Mononuclear cell (primary cell): ENCODE data around the gene GPD1L. TPM values are rescaled to one million over a fixed set of nuclear protein-coding genes. Genes with fewer than 3 reads are reported as not detected.
"Not testable (repeated sequence)": the region's sequence is repeated elsewhere in the genome, so short reads cannot be mapped to it uniquely, and the experiment has no call there.

ENCODE experiments used
- H3K27me3 ChIP-seq: 2 replicates; pipeline ENCODE4 v1.6.0; 2011; ENCODE audit warnings: low read length, control low read depth; ENCODE audit not compliant: insufficient read depth
- H3K4me1 ChIP-seq: 2 replicates; pipeline ENCODE4 v1.5.1; 2011; ENCODE audit warnings: mild to moderate bottlenecking, low read length, control low read depth; ENCODE audit not compliant: insufficient read depth
- H3K4me3 ChIP-seq: 2 replicates; pipeline ENCODE4 v1.5.1; 2011; ENCODE audit warnings: mild to moderate bottlenecking, low read length, moderate library complexity
- H3K9me3 ChIP-seq: 2 replicates; pipeline ENCODE4 v1.5.1; 2011; ENCODE audit warnings: low read depth, mild to moderate bottlenecking, control low read depth, low read length
- total RNA-seq: library from RNA; depleted of rRNA; stranded (reverse); fragments of >200 nt; gene quantifications from one replicate; pipeline ENCODE4 v1.2.3, GENCODE V29; 2012

The GPD1L gene
- total RNA-seq, 1 donor = 16.8 TPM

- Histone ChIP-seq H3K9me3 (no peaks in the 10 kb centered on the region), H3K4me1 (no peaks in the 10 kb centered on the region), H3K4me3 (no peak overlapping the region), H3K27me3 (no peaks in the 10 kb centered on the region)
These were observed 70.7 kb downstream of the GPD1L start for GRCh38 chr3:32176989-32177701.

GRCh38 chr3:32177702-32178198 lies 71.3 kb downstream of the GPD1L start:
- Histone ChIP-seq H3K4me3 (no peak overlapping the region), H3K27me3 (no peaks in the 10 kb centered on the region), H3K9me3 (no peaks in the 10 kb centered on the region), H3K4me1 (no peaks in the 10 kb centered on the region)

- H3K4me3 ChIP-seq = no peak overlapping the region
- no peaks in the 10 kb centered on the region for H3K9me3 ChIP-seq
- no peaks in the 10 kb centered on the region for H3K4me1 ChIP-seq
- H3K27me3 ChIP-seq = no peaks in the 10 kb centered on the region
These were observed 73.8 kb downstream of the GPD1L start for GRCh38 chr3:32180141-32180784.

GRCh38 chr3:32181365-32181764 lies 74.9 kb downstream of the GPD1L start:
- Histone ChIP-seq H3K27me3 (no peaks in the 10 kb centered on the region), H3K4me1 (no peaks in the 10 kb centered on the region), H3K4me3 (no peak overlapping the region), H3K9me3 (no peaks in the 10 kb centered on the region)

- Histone ChIP-seq H3K4me1 (no peaks in the 10 kb centered on the region), H3K4me3 (no peak overlapping the region), H3K27me3 (no peaks in the 10 kb centered on the region), H3K9me3 (no peaks in the 10 kb centered on the region)
These were observed 75.4 kb downstream of the GPD1L start for GRCh38 chr3:32181796-32182195.

- H3K4me1 ChIP-seq = no peaks in the 10 kb centered on the region
- no peak overlapping the region for H3K4me3 ChIP-seq
- H3K27me3 ChIP-seq = peaks cover 2% of the 10 kb centered on the region
- H3K9me3 ChIP-seq = no peaks in the 10 kb centered on the region
These were observed 77.8 kb downstream of the GPD1L start for GRCh38 chr3:32184187-32184730.

- no peak overlapping the region for H3K4me3 ChIP-seq
- H3K4me1 ChIP-seq = no peaks in the 10 kb centered on the region
- no peaks in the 10 kb centered on the region for H3K9me3 ChIP-seq
- H3K27me3 ChIP-seq = peaks cover 2% of the 10 kb centered on the region
These were observed 79.7 kb downstream of the GPD1L start for GRCh38 chr3:32186097-32186496.

GRCh38 chr3:32186876-32187275 lies 80.5 kb downstream of the GPD1L start:
- H3K27me3 ChIP-seq = peaks cover 2% of the 10 kb centered on the region
- no peak overlapping the region for H3K4me3 ChIP-seq
- H3K9me3 ChIP-seq = no peaks in the 10 kb centered on the region
- H3K4me1 ChIP-seq = no peaks in the 10 kb centered on the region

- Histone ChIP-seq H3K9me3 (no peaks in the 10 kb centered on the region), H3K27me3 (peaks cover 2% of the 10 kb centered on the region), H3K4me3 (no peak overlapping the region), H3K4me1 (no peaks in the 10 kb centered on the region)
These were observed 83.3 kb downstream of the GPD1L start for GRCh38 chr3:32189693-32190092.

GRCh38 chr3:32190556-32190955 lies 84.1 kb downstream of the GPD1L start:
- H3K27me3 ChIP-seq, H3K4me1 ChIP-seq, H3K9me3 ChIP-seq, H3K4me3 ChIP-seq: not testable (repeated sequence)

GRCh38 chr3:32193101-32193500 lies 86.7 kb downstream of the GPD1L start:
- no peaks in the 10 kb centered on the region for H3K9me3 ChIP-seq
- H3K27me3 ChIP-seq = peaks cover 5% of the 10 kb centered on the region
- H3K4me1 ChIP-seq = no peaks in the 10 kb centered on the region

GRCh38 chr3:32194653-32195052 lies 88.2 kb downstream of the GPD1L start:
- H3K9me3 ChIP-seq = no peaks in the 10 kb centered on the region

More at GRCh38 chr3:32193101-32193500, 86.7 kb downstream of the GPD1L start:
- H3K4me3 ChIP-seq = no peak overlapping the region

GRCh38 chr3:32195995-32196540 lies 89.6 kb downstream of the GPD1L start:
- Histone ChIP-seq H3K4me1 (no peaks in the 10 kb centered on the region), H3K9me3 (no peaks in the 10 kb centered on the region), H3K4me3 (no peak overlapping the region), H3K27me3 (peaks cover 2% of the 10 kb centered on the region)

More at GRCh38 chr3:32194653-32195052, 88.2 kb downstream of the GPD1L start:
- no peaks in the 10 kb centered on the region for H3K4me1 ChIP-seq
- no peak overlapping the region for H3K4me3 ChIP-seq
- peaks cover 2% of the 10 kb centered on the region for H3K27me3 ChIP-seq

GRCh38 chr3:32197991-32198390 lies 91.6 kb downstream of the GPD1L start:
- no peaks in the 10 kb centered on the region for H3K9me3 ChIP-seq
- H3K4me1 ChIP-seq = no peaks in the 10 kb centered on the region
- H3K27me3 ChIP-seq = peaks cover 2% of the 10 kb centered on the region
- H3K4me3 ChIP-seq = no peak overlapping the region

GRCh38 chr3:32198714-32199113 lies 92.3 kb downstream of the GPD1L start:
- H3K4me3 ChIP-seq = no peak overlapping the region
- peaks cover 2% of the 10 kb centered on the region for H3K27me3 ChIP-seq
- H3K9me3 ChIP-seq = no peaks in the 10 kb centered on the region
- no peaks in the 10 kb centered on the region for H3K4me1 ChIP-seq
